ENCODE data around the gene ALKBH4. TPM values are rescaled to one million over a fixed set of nuclear protein-coding genes. Genes with fewer than 3 reads are reported as not detected.
"Not testable (repeated sequence)": the region's sequence is repeated elsewhere in the genome, so short reads cannot be mapped to it uniquely, and the experiment has no call there.

The ALKBH4 gene
- 1 to 10 TPM; 6.1 to 9.1 TPM for total RNA-seq

- H3K4me3 Mint-ChIP-seq, result peak within 1 kb of the TSS; percentile 95
- no peaks in the 10 kb centered on the region for H3K27me3 Mint-ChIP-seq
- no peaks in the 10 kb centered on the region for H3K36me3 Mint-ChIP-seq (ENCODE audit: low read depth)
- intact Hi-C loops (cut with DNase I, micrococcal nuclease), result loop anchor here (1.0 to 10.0 kb wide), 8 partner anchors 31 to 1140 kb away; partner anchors contain the start of genes PRKRIP1 (in 2 of the 2), SH2B2 (in 2 of the 2), IFT22 (in 1 of the 2) and ORAI2 (in 1 of the 2)
- peaks cover 30% of the 10 kb centered on the region for H3K4me1 Mint-ChIP-seq
- no peaks in the 10 kb centered on the region for H3K9me3 Mint-ChIP-seq (ENCODE audit: low read depth)
- ATAC-seq, result peak; percentile 94
- ChIA-PET POLR2A (no interaction called here), CTCF (interaction anchor here (0.8 to 1.8 kb wide), 4 partner anchors 9 to 52 kb away, joined by 3 to 7 read pairs (median 4); no protein-coding TSS in a partner anchor)
- peak within 1 kb of the TSS; percentile 73 for H3K27ac Mint-ChIP-seq
- peak; percentile 98 for DNase-seq
These were observed at the start of gene ALKBH4, which contains the start of gene LRWD1 for GRCh38 chr7:102464577-102465280. ALKBH4 (minus strand) TSS chr7:102464863; CDS start chr7:102464836, 27 bp downstream. LRWD1 (plus strand) TSS chr7:102464984; CDS start chr7:102465081, 97 bp downstream.

- ATAC-seq; H3K4me1 Mint-ChIP-seq; POLR2A ChIA-PET; intact Hi-C loops (cut with DNase I, micrococcal nuclease); H3K27ac Mint-ChIP-seq; H3K36me3 Mint-ChIP-seq (ENCODE audit: low read depth); H3K27me3 Mint-ChIP-seq; CTCF ChIA-PET; H3K9me3 Mint-ChIP-seq (ENCODE audit: low read depth); H3K4me3 Mint-ChIP-seq: not testable (repeated sequence)
- DNase-seq, result peak; percentile 18
These were observed 48.1 kb upstream of the ALKBH4 start for GRCh38 chr7:102512642-102513221.

- DNase-seq; POLR2A ChIA-PET; H3K36me3 Mint-ChIP-seq (ENCODE audit: low read depth); H3K4me1 Mint-ChIP-seq; H3K9me3 Mint-ChIP-seq (ENCODE audit: low read depth); H3K27ac Mint-ChIP-seq; CTCF ChIA-PET; H3K4me3 Mint-ChIP-seq; intact Hi-C loops (cut with DNase I, micrococcal nuclease); H3K27me3 Mint-ChIP-seq: not testable (repeated sequence)
- ATAC-seq, result peak; percentile 78
These were observed 47.3 kb upstream of the ALKBH4 start for GRCh38 chr7:102511860-102512522.

- intact Hi-C loops (cut with DNase I, micrococcal nuclease); H3K4me3 Mint-ChIP-seq; H3K27me3 Mint-ChIP-seq; H3K9me3 Mint-ChIP-seq (ENCODE audit: low read depth); CTCF ChIA-PET; POLR2A ChIA-PET; DNase-seq; H3K36me3 Mint-ChIP-seq (ENCODE audit: low read depth); H3K27ac Mint-ChIP-seq; ATAC-seq; H3K4me1 Mint-ChIP-seq: not testable (repeated sequence)
These were observed 45.9 kb upstream of the ALKBH4 start for GRCh38 chr7:102510575-102510974.

GRCh38 chr7:102507410-102508088, 42.9 kb upstream of the ALKBH4 start:
- DNase-seq; H3K36me3 Mint-ChIP-seq (ENCODE audit: low read depth): not testable (repeated sequence)

GRCh38 chr7:102505298-102506185, 40.9 kb upstream of the ALKBH4 start:
- H3K4me3 Mint-ChIP-seq; H3K9me3 Mint-ChIP-seq (ENCODE audit: low read depth); ATAC-seq; intact Hi-C loops (cut with DNase I, micrococcal nuclease); H3K4me1 Mint-ChIP-seq; H3K27me3 Mint-ChIP-seq; DNase-seq; CTCF ChIA-PET; H3K27ac Mint-ChIP-seq; POLR2A ChIA-PET; H3K36me3 Mint-ChIP-seq (ENCODE audit: low read depth): not testable (repeated sequence)

More at GRCh38 chr7:102507410-102508088, 42.9 kb upstream of the ALKBH4 start:
- CTCF ChIA-PET; H3K27ac Mint-ChIP-seq; ATAC-seq; intact Hi-C loops (cut with DNase I, micrococcal nuclease); H3K27me3 Mint-ChIP-seq; H3K9me3 Mint-ChIP-seq (ENCODE audit: low read depth); H3K4me1 Mint-ChIP-seq; POLR2A ChIA-PET; H3K4me3 Mint-ChIP-seq: not testable (repeated sequence)

- H3K9me3 Mint-ChIP-seq (ENCODE audit: low read depth); DNase-seq; H3K4me3 Mint-ChIP-seq; H3K36me3 Mint-ChIP-seq (ENCODE audit: low read depth); H3K27me3 Mint-ChIP-seq; POLR2A ChIA-PET; H3K4me1 Mint-ChIP-seq; H3K27ac Mint-ChIP-seq; CTCF ChIA-PET; intact Hi-C loops (cut with DNase I, micrococcal nuclease); ATAC-seq: not testable (repeated sequence)
These were observed 38.5 kb upstream of the ALKBH4 start for GRCh38 chr7:102503141-102503540.

GRCh38 chr7:102498321-102498720, 33.7 kb upstream of the ALKBH4 start:
- H3K27ac Mint-ChIP-seq; H3K9me3 Mint-ChIP-seq (ENCODE audit: low read depth); ATAC-seq; H3K4me3 Mint-ChIP-seq; CTCF ChIA-PET; POLR2A ChIA-PET; H3K4me1 Mint-ChIP-seq; intact Hi-C loops (cut with DNase I, micrococcal nuclease); H3K27me3 Mint-ChIP-seq; H3K36me3 Mint-ChIP-seq (ENCODE audit: low read depth); DNase-seq: not testable (repeated sequence)

GRCh38 chr7:102497308-102497707, 32.6 kb upstream of the ALKBH4 start:
- H3K4me1 Mint-ChIP-seq; H3K9me3 Mint-ChIP-seq (ENCODE audit: low read depth); H3K4me3 Mint-ChIP-seq; H3K36me3 Mint-ChIP-seq (ENCODE audit: low read depth); CTCF ChIA-PET; DNase-seq; POLR2A ChIA-PET; intact Hi-C loops (cut with DNase I, micrococcal nuclease); ATAC-seq; H3K27me3 Mint-ChIP-seq; H3K27ac Mint-ChIP-seq: not testable (repeated sequence)

- H3K4me1 Mint-ChIP-seq; intact Hi-C loops (cut with DNase I, micrococcal nuclease); CTCF ChIA-PET; H3K36me3 Mint-ChIP-seq (ENCODE audit: low read depth); POLR2A ChIA-PET; H3K9me3 Mint-ChIP-seq (ENCODE audit: low read depth); ATAC-seq; H3K27me3 Mint-ChIP-seq; H3K4me3 Mint-ChIP-seq; DNase-seq; H3K27ac Mint-ChIP-seq: not testable (repeated sequence)
These were observed 32.2 kb upstream of the ALKBH4 start for GRCh38 chr7:102496861-102497260.

Measured in activated CD4-positive, alpha-beta T cell treated with anti-CD3 and anti-CD28 coated beads for 36 hours (primary cell).